ENCODE results near the gene RCL1.

- TF ChIP-seq POLR2A (IDR thresholded peaks at IDR 0.05) = no peak
- TF ChIP-seq CTCF (IDR thresholded peaks at IDR 0.05) = no peak
Observed at GRCh38 chr9:4826417-4827166, 33.8 kb downstream of the RCL1 start.
